NCI-H345 treated with DMSO at 0.1 percent for 48 hours (cell line): Measurements from ENCODE around the gene RCVRN.

Experiments
- DNase-seq: peaks from one replicate; lab custom pipeline; 2025; ENCODE audit not compliant: unreplicated experiment; lab: John Stamatoyannopoulos, UW

The RCVRN gene

DNA sequence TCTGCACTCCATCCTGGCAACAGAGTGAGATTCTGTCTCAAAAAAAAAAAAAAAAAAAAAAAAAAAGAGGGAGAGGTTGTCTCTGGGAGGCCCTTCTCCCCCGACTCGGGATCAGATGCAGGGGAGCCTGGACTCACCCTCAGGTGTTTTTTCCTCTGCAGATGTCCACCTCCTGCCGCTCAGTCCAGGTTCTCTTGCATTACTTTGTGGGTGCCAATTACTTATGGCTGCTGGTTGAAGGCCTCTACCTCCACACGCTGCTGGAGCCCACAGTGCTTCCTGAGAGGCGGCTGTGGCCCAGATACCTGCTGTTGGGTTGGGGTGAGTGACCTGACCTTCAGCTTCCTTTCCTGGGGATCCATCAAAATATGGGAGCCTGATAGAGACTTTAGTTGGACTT, 45.3 kb downstream of the RCVRN start:
- no peak for DNase-seq

DNA sequence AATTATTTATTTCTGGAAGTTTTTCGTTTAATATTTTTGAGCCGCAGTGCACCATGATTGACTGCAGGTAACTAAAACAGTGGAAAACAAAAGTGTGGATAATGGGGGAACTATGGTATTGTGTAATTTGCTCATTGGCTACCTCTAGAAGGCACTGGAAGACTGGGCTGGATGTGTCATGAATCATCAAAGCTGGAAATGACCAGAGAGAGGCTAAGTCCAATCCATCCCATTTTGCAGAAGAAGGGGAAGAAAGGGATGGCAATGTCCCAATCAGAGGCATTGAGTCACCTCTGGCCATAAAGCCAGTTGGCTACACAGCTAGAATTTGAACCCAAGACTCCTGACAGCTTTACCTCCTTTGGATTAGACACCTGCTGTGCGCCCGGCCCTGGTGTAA, 50.0 kb downstream of the RCVRN start:
- no peak for DNase-seq

DNA sequence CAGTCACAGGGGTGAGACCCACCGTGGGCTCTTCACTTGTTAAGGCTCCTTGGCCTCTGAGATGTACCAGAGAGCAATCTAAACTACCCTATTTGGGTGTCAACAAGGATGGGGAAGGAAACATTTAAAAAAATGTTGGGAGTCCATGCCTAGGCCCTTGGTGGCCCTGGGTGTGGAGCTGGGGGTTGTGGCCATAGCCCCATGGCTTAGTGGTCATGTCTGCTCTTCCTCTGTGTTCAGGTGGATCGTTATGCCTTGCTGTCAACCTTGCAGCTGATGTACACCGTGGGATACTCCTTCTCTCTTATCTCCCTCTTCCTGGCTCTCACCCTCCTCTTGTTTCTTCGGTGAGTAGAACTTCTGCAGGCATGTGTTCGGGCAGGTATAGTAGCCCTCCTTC, 50.8 kb downstream of the RCVRN start:
- DNase-seq: no peak

DNA sequence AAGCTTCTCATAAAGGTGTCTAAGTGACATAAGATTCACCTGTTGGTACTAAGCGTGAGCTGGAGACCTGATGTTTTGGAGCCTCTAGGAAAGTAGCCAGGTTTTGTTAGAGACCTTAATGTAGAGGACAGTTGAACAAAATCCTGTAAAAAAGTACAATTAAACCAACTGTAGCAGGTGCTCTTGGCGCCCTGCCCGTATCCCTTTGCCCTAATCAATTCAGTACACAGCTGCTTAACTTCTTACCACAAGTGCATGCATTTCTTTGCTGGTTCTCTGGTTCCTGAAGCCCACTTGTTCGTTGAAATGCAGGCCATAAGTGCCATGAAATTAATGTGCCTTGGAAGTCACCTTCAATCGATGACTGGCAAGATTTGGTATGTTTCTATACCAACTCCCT, 54.9 kb downstream of the RCVRN start:
- no peak for DNase-seq
